Stimulated activated CD8-positive, alpha-beta memory T cell treated with anti-CD3 and anti-CD28 coated beads, Interleukin-15, amount 100 ng/mL, for 1 hour (primary cell): Measurements from ENCODE around the gene CCDC188.

Source experiments
- DNase-seq: peaks from one replicate; pipeline ENCODE4 v3.0.0-alpha.2; 2020; ENCODE audit warnings: low read depth

Gene CCDC188

DNA sequence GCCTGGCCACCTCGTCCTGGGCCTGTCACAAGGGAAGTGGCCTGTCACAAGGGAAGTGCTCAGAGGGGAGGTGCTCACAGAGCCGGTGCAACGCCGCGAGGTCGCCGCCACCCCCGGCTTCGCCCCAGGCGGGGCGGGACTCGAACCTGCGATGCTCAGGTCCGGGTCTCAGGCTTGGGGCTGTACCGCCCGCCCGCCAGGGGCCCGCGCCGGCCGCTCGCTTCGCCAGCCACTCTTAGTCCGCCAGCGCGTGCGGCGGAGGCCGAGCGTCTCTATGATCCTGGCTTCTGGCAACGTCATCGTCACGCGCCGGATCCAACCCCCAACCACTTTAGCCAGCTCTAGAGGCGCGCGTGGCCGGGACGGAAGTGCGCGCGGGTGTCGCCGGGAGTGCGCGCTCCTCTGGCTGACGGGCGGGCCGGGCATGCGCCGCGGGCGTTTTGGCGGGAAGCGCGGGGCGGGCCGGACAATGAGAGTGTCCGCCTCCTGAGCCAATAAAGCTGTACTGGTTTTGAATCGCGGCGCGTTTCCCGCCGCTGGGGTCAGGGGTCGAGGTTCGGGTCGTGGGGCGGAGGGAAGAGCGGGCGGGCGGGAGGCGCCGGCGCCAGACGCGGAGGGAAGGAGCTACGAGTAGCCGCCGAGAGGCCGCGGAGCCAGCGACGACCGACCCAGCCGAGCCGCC, 33.8 kb downstream of the CCDC188 start, which contains the start of gene TRMT2A:
Gene TRMT2A, minus strand, starts transcription at position 276 of the 682 bp plus-strand sequence. CDS start 320 bp downstream, outside the sequence.
- peak; percentile 93 for DNase-seq

DNA sequence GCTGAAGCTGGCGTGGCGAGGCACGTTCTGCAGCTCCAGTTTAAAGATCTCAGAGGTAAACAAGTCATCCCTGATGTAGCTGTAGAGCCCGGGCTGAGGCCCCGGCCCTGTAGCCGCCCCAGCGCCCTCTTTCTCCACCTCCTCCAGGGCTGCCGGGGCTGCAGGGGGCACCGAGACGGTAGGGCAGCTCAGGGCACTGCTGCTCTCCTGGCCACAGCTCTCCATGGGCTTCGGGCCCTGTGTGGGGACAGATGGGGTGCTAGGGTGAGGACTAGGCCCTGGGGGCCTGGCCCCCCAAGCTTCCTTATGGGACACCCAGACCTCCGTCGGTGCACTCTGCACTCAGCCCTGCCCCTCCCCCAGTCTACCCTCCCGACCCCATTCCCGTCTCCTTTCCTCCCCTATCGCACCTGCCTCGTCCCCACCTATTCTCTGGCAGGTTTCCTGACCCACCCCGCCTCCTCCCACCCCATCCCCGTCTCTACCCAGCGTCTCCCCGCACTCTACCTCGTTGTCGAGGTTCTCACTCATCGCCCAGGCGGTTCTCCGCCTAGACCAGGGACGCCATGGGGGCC, 34.4 kb downstream of the CCDC188 start:
- DNase-seq = no peak

DNA sequence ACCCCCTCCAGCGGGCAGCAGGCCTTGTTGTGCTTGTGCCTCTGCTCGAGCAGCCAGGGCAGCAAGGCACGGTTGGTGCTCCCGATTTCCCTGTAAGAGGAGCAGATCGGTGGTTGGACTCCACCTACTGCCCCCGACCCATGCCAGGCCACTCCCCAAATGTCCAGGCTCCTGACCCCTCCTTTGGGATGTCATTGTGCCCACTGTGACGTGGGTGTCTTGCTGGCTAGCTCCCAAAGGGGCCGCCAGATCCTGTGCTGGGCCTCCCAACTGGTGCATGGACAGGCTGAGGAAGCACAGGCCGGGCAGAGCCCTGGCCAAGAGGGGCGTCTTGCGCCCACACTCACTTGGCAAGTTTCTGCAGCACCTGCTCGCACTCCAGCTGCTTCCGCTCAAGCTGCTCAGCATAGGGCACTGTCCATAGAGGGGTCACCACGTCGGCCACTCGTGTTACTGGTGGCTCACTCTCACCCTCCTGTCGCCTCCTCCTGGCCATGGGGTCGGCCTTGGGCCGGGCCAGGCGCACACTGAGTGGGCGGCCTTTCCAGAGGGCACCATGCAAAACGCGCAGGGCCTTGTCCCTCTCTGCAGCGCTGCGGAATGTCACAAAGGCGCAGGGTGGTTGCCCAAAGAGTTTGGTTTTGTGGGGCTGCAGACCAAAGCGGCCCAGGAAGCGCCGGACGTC, 35.0 kb downstream of the CCDC188 start, which contains the start of gene RANBP1:
Gene RANBP1, plus strand, starts transcription at position 414 of the 685 bp plus-strand sequence. Its CDS starts 81 bp downstream, at position 495.
- no peak for DNase-seq

DNA sequence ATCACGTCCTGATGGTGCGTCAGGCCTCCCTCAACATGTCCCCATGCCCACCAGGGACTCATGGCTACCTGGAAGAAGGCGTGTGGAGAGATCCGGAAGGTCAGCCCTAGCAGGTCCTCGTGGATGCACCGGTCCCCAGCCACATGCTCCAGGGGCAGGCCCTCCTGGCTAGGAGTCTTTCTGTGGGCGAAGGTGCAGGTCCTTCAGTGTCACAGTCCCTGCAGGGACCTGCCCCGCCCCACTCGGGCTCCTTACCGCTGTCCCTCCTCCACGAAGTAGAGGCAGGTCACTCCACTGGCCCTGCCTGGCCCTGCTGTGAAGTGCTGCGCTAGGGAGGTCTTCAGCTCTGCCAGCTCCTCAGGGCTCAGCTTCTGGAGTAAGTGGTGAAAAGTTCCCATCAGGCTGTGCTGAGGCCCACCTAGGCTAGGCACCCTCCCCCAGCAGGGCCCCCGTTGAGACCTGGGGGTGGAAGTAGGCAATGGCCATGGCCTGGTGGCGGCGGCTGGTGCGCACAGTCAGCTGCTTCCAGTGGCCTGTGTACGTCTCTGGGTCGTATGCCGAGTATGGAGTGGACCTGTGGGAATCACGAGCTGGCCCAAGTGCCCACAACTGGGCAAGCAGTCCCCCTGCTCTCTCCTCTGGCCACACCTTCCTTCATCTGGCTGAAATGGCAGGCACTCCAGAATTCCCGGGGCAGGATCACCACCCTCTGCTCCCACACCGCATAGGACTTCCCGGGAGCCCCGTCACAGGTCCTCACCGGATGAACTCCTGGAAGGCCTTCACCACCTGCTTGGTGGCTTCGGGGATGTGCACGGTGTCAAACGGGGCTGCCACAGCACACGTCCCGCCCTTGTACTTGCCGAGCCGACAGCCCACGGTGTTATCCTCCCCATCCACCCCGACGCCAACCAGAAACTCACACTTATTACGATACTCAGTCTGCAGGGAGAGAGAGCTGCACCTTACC, 36.1 kb downstream of the CCDC188 start:
- no peak for DNase-seq

DNA sequence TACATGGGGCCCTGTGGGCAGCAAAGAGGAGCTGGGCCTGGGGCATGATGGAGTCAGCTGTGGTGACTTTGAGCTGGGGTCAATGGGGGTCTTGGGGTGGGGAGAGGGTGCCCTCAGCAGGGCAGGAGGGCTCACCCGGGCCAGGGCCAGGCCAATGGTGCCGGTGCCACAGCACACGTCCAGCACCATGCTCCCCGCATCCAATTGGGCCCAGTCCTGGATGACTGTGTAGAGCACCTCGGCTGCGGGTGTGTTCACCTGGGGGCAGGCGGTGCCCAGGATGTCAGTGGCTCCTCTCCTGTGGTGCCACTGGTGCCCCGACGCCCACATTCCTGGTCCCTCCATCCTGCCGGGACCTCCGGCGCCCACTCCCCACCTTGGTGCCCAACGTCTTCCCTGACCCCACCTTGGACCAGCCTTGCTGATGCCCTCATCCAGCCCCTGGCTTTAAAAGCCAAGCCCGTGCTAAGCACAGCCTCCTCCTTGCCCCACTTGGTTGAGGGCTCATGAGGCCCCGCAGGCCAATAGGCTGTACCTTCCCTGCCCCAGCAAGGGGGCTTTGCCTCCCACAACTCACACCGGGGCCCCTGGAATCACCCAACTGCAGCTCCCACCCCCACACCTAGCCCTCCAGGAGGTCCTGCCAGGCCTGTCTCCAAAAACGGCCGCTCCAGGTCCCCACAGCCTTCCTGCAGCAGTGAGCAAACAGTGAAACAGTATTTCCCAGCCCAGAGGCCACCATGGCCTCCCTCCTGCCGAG, 37.1 kb downstream of the CCDC188 start:
- no peak for DNase-seq

DNA sequence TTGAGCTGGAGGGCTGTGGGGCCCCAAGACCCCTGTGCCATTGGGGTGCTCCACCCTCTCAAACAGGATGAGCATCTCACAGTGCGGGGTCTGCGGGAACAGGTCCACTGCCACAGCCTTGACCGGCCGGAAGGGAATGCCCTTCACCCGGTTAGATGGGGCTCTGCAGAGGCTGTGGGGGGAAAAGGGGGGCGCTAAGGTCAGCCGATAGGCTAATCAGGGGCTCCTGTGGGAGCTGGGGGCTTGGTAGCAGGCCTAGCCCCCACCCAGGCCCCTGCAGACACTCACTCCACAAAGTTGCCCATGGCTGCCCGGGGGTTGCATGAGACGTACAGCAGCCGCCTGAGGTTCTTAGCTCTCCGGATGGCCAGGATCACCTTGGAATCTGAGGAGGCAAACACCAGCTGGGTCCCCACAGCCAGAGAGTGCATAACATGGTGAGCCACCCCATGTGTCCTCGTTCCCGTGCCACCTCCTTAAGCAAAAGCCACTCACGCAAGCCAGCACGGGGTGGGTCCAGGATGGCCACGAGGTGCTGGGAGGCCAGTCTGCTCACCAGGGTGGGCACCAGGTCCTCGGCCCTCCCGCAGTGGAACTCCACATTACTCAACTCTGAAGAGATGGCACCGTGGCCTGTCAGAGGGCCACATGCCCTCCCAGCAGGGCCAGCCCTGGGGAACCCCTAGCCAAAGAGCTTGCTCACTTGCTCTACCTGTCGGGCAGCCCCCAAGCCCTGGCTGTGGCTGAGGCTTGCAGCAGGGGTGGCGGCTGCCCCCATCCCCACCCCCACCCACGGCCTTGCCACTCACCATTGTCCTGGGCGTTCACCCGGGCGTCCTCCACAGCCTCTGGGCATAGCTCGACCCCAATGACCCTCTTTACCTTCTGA, 38.0 kb downstream of the CCDC188 start:
- no peak for DNase-seq

DNA sequence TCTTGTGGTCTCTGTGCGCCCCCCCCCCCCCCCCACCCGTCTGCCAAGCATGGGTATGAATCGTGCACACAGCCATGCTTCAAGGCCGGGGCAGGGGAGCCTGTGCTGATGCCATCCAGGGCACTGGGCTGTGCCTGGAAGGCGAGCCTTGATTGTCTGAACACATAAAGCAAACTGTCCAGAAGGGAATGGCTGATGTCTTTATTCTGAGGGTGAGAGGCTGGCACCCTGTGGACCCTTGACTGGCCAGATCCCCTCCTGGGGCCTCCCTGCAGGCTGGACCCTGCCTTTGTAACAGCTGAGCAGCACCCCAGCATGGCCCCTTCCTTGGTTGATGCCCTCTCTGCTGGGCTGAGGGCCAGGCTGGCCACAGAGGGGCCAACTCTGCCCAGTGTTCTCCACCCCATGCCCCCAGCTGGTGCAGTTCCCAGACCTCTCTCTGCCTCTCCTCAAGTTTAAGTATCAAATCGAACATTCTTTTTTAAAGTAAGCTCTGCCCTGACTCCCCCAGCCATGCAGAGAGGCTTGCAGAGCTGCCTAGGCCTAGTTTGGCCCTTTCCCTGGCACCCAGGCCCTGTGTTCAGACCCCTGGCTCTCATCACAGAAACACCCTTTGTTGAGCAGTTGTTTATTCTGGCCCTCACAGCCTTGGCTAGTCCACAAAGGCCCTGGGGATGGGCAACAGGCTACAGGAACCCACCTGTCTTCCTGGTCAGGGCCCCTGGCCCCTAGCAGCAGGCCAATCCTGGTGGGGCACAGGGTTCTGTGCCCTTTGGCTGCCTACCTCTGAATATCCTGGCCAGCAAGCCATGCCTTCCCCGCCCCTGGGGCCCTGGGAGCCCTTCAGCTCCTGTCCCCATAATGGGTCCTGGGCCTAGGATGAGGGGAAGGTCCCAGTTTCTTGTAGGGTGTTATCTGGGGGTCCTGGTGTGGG, 38.9 kb downstream of the CCDC188 start:
- DNase-seq = no peak

DNA sequence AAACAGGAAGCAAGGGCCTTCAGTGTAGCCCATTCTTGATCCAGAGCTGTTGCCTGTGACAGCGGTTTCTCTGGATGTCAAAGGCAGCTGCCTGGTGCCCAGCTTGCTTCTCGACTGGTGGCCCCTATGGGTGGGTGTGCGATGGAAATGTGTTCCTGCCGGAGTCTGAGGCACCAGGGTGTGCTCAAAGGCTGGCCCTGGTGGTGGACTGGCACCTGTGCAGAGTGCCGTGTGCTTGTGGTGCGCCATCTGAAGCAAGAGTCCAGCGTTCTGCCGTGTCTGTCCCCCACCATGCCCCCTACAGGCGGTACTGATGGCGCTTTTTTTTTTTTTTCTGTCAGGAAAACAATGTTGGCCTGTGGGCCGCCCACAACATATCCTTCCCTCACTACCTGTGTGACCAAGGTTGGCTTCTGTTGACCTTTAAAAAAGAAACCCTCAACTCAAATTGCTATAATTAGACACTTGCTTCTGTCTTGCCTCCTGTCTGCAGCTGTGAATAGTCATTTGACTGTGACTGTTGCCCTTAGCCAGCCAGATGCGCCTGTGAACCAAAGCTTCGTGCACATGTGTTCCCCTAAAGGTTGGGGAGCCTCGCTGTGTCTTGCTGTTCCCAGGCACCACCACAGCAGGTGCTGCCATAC, 39.7 kb downstream of the CCDC188 start:
- no peak for DNase-seq

DNA sequence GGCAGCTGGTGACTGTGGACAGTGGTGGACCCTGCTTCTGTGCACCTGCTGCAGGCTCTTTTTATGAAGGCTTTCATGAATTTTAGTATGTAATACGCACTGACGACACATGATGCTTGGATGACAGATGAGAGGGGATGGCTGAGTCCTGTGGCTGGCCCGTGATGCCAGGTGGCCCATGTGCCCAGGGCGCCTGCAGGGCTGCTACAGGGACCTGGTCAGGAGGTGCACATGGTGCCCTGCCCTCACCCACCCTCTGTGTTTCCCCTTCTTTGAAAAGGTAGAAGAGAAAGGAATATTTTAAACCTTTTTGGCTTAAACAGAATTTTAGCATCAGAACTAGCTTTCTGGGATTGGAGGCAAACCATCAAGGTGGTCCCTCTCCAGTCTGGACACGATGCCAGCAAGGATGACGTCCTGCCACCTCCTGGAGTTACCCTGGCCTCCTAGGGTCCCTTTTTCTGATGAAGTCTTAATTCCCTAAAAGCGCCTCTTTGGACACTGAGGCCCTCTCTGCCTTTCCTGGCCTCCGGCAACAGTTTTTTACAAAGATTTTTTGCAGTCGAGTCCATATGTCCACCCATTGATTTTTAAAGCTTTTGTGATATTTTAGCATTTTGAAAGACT, 40.4 kb downstream of the CCDC188 start:
- DNase-seq = no peak

DNA sequence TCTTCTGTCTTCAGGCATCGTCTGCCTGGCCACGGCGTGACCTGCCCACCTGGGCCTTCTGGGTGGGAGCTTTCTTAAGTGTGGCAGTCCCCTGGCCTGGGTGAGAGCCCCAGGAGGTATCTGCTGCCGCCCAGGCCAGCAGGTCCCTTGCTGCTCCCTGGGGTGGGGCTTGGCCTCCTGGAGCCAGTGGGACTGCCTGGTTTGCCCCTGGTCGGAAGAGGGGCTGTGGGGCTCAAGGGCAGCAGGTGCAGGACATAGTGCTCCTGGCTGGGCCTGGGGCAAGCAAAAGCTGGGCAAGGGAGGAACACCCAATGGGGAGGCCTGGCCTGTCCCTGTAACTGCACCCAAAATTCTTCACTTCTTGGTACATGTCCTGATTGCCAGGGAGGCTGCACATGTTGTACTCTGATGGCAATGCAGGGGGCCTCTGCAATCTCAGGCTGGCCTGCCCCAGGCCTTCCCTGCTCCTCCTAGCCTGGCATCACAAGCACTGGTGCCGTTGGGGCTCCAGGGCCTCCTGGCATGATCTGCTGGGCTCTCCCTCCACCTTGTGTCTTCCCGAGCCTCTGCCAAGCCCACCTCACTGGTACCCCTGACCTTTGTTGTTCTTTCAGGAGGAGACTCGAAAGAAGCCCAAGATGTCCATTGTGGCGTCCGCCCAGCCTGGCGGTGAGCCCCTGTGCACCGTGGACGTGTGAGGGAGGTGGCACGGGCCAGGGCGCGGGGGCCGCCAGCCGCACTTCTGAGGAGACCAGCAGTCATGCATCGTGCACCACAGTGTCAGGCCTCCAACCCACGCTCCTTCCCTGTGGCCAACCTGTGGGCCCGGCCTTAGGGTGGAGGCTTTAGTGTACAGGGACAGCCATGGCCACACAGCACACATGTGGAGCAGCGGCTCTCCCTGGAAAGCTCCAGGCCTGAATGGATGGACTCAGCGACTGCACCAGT, 41.2 kb downstream of the CCDC188 start:
- DNase-seq = no peak

DNA sequence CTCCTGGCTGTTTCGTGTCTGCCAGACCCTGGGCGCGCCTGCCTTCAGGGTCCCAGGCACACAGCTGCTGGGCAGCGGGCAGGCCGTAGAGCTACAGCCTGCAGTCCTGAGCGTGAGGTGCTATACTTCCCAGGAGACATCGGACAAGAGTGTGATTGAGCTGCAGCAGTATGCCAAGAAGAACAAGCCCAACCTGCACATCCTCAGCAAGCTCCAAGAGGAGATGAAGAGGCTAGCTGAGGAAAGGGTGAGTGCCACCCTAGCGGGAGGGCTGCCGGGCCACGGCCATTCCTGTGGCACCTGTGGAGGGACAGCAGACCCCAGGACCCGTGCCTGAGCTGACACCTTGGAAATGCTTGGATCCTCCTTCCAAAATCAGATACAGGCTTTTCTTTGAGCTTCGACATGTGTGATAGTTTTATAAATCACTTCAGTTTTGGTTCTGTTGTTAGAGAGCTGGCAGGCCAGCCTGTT, 42.1 kb downstream of the CCDC188 start:
- DNase-seq = no peak

DNA sequence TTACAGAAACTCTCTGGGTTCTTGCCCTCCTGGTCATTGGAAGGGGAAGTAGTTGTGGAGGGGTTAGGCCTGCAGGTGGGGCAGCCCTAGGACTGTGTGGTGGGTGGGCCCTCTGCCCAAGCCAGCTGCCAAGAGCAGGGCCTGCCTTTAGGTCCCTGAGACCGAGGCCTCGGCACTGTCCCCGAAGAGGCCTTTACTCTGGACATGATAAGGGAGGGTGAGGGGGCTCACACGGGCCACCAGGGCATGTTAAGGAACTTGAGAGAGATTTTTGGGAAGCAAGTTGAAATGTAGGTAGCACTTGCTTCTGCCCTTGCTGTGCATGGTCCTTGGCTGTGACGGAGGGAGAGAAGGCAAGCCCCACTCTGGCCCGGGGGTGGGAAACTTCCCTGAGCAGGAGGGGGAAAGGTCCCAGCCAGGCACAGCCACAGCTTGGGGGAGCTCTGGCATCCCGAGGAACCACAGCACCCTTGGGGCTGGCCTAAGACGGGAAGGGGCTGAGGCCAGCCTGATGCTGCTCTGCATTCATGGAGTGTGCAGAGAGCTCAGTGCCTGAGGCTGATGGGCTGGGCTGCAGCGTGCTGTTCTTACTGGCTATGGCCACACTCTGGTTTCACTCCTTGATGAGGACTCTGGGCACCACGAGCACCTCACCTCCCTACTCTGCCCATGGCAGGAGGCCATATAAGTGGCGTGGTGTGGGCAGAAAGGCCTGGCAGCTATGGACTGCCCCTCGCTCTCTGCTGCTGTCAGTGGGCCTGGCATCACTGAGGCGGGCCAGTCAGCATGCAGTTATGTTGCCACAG, 42.7 kb downstream of the CCDC188 start:
- no peak for DNase-seq

DNA sequence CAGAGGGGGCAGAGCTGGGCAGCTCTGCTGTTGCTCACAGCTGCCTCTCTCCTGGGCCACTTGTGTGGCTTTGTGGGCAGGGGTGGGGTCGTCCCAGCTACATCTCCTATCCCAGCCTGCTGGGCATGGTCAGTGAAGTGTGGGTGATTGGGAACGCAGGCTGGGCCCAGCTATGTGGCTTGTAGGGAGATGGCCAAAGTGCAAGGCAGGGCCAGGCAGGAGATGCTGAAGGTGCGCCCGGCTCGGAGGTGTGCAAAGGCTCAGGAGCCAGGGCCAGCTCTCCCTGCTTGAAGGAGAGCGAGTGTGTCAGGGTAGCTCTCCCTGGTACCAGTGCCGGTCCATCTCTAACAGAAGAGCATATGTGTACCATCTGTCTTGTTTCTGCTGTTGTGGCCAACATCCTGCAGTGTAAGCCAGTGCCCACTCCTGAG, 43.4 kb downstream of the CCDC188 start:
- no peak for DNase-seq

DNA sequence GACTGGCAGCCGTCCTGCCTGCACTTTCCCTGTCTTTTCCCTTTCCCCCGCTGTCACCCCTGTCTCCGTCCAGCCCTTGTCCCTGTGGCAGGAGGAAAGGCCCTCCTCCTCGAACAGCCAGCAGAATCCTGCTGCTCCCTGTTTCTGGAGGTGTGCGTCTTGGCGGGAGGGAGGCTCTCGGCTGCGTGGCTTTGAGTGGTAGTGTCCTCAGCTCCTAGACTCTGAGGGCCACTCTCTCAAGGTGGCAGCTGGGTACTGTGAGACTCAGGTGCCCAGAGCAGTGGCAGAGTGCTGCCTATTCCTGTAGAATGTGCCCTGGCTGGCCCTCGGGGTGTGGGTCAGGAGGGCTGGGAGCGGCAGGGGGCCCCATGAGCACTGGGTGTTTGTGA, 44.0 kb downstream of the CCDC188 start:
- DNase-seq = no peak

DNA sequence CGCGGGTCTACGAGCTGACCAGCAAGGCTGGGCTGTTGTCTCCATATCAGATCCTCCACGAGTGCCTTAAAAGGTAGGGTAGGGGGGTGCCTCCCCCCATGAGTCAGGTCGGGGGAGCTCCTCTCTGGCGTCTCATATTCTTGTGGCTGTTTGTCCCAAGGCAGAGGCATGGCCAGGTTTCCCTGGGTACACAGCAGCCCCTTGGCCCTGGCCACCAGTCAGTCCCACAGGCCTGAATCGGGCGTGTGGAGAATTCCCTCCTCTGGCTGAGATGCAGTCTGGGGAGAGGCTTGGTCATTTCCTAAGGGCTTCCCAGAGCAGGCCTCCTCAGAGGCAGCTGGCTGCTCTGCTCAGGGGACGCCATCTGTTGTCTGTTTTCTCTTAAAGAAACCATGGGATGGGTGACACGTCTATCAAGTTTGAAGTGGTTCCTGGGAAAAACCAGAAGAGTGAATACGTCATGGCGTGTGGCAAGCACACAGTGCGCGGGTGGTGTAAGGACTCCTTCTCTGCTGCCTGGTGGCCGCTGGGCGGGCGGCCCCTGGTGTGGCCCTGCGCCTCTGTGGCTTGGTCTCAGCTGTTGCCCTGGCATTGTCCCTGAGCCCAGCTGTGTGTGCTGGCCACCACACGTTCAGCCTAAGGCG, 44.5 kb downstream of the CCDC188 start:
- DNase-seq = no peak
